IMR-90 (cell line): ENCODE measurements around the gene NPIPB2. TPM values are rescaled to one million over a fixed set of nuclear protein-coding genes. Genes with fewer than 3 reads are reported as not detected.
A peak's percentile ranks its signal among the peaks of the same experiment; 100 is the strongest.

ENCODE experiments used
- ATAC-seq: fragments of 200-7000 bp; cut with Tn5 transposase; 2 replicates; pipeline ENCODE4 v1.9.1; 2020; ENCODE audit warnings: low read depth, mild to moderate bottlenecking, moderate library complexity
- BruUV-seq: library from RNA; stranded (reverse); fragments of 400-500 nt; replicated peaks from 2 replicates; lab custom pipeline; 2021; lab: Mats Ljungman, UMichigan
- CTCF ChIA-PET: fragments of 300-600 bp; formaldehyde crosslinking; extraction: SDS; loops from one replicate; lab custom pipeline; 2021; ENCODE audit warnings: antibody characterized with exemption; lab: Yijun Ruan, JAX
- POLR2A ChIA-PET: fragments of 300-600 bp; sonication (Branson Sonifier 250); formaldehyde crosslinking; loops from one replicate; lab custom pipeline; 2022; ENCODE audit warnings: antibody characterized with exemption; ENCODE audit not compliant: unreplicated experiment; lab: Charles Lee
- DNase-seq: peaks from one replicate; pipeline ENCODE4 v3.0.0; 2013
- H2AFZ ChIP-seq: replicated peaks from 2 replicates; pipeline ENCODE3; 2013; ENCODE audit warnings: low read length, mild to moderate bottlenecking; ENCODE audit not compliant: poor library complexity
- H2AK5ac ChIP-seq: 2 replicates; pipeline ENCODE4 v1.6.1; 2013; ENCODE audit warnings: low read depth, low read length, inconsistent platforms
- H2AK9ac ChIP-seq: replicated peaks from 2 replicates; pipeline ENCODE3; 2013; ENCODE audit warnings: mild to moderate bottlenecking, low read depth, low read length, moderate library complexity; ENCODE audit not compliant: poor library complexity
- H2BK120ac ChIP-seq: 2 replicates; pipeline ENCODE4 v1.6.1; 2013; ENCODE audit warnings: low read depth, low read length, inconsistent platforms
- H2BK15ac ChIP-seq: 3 replicates; pipeline ENCODE4 v1.6.1; 2013; ENCODE audit warnings: low read depth, low read length, inconsistent platforms
- H2BK20ac ChIP-seq: 2 replicates; pipeline ENCODE4 v1.6.1; 2013; ENCODE audit warnings: low read depth, mild to moderate bottlenecking, inconsistent platforms, low read length, moderate library complexity
- H2BK5ac ChIP-seq: 2 replicates; pipeline ENCODE4 v1.6.1; 2013; ENCODE audit warnings: mild to moderate bottlenecking, low read depth, low read length, inconsistent platforms; ENCODE audit not compliant: poor library complexity, severe bottlenecking
- H3K14ac ChIP-seq: replicated peaks from 2 replicates; pipeline ENCODE4 v1.6.1; 2013; ENCODE audit warnings: low read depth, low read length, inconsistent platforms
- H3K18ac ChIP-seq: 2 replicates; pipeline ENCODE4 v1.6.1; 2013; ENCODE audit warnings: low read depth, low read length, control low read depth
- H3K23ac ChIP-seq: 2 replicates; pipeline ENCODE4 v1.6.1; 2013; ENCODE audit warnings: low read depth, low read length, inconsistent platforms
- H3K27ac ChIP-seq: 2 replicates; pipeline ENCODE4 v1.5.1; 2013; ENCODE audit warnings: mild to moderate bottlenecking, control low read depth, low read length; ENCODE audit not compliant: insufficient read depth
- H3K27me3 ChIP-seq: 2 replicates; pipeline ENCODE4 v1.6.1; 2013; ENCODE audit warnings: low read length; ENCODE audit not compliant: control insufficient read depth, insufficient read depth
- H3K36me3 ChIP-seq: 2 replicates; pipeline ENCODE4 v1.6.1; 2013; ENCODE audit warnings: low read length, mixed read lengths; ENCODE audit not compliant: control insufficient read depth, insufficient read depth
- H3K4ac ChIP-seq: 2 replicates; pipeline ENCODE4 v1.6.1; 2013; ENCODE audit warnings: low read depth, low read length, inconsistent platforms
- H3K4me1 ChIP-seq: 2 replicates; pipeline ENCODE4 v1.6.1; 2013; ENCODE audit warnings: low read length, mixed read lengths; ENCODE audit not compliant: control insufficient read depth, insufficient read depth
- H3K4me2 ChIP-seq: 2 replicates; pipeline ENCODE4 v1.6.1; 2013; ENCODE audit warnings: low read depth, mild to moderate bottlenecking, control low read depth, low read length, moderate library complexity
- H3K4me3 ChIP-seq: 2 replicates; pipeline ENCODE4 v1.5.1; 2013; ENCODE audit warnings: low read depth, mild to moderate bottlenecking, control low read depth, low read length, moderate library complexity; ENCODE audit not compliant: insufficient read depth
- H3K56ac ChIP-seq: 2 replicates; pipeline ENCODE4 v1.6.1; 2013; ENCODE audit warnings: low read length, inconsistent platforms; ENCODE audit not compliant: insufficient read depth; ENCODE audit errors: extremely low read depth
- H3K79me1 ChIP-seq, 2 experiments: 2 replicates each; pipeline ENCODE4 v1.6.1; 2013; ENCODE audit warnings: low read length in 2 of 2, inconsistent platforms in 1 of 2, low read depth in 1 of 2
- H3K9ac ChIP-seq: 2 replicates; pipeline ENCODE4 v1.6.1; 2013; ENCODE audit warnings: low read depth, low read length, control low read depth
- H3K9me1 ChIP-seq: 2 replicates; pipeline ENCODE4 v1.6.1; 2013; ENCODE audit warnings: low read length, inconsistent platforms; ENCODE audit not compliant: insufficient read depth
- H3K9me3 ChIP-seq: 2 replicates; pipeline ENCODE4 v1.6.1; 2013; ENCODE audit warnings: low read length; ENCODE audit not compliant: control insufficient read depth, insufficient read depth
- H4K20me1 ChIP-seq: 2 replicates; pipeline ENCODE4 v1.6.1; 2013; ENCODE audit warnings: low read length, inconsistent platforms; ENCODE audit not compliant: insufficient read depth
- H4K5ac ChIP-seq: 2 replicates; pipeline ENCODE4 v1.6.1; 2013; ENCODE audit warnings: mild to moderate bottlenecking, low read depth, low read length, control low read depth
- H4K8ac ChIP-seq, 2 experiments: 2 replicates each; pipeline ENCODE4 v1.6.1; 2013; ENCODE audit warnings: low read depth in 2 of 2, low read length in 2 of 2, control low read depth in 1 of 2, inconsistent platforms in 1 of 2
- H4K91ac ChIP-seq: 2 replicates; pipeline ENCODE4 v1.6.1; 2013; ENCODE audit warnings: low read depth, low read length, inconsistent platforms; ENCODE audit not compliant: insufficient read depth
- RFX5 ChIP-seq: IDR thresholded peaks from 2 replicates; pipeline ENCODE4 v1.8.0; 2012; ENCODE audit warnings: low read depth, mild to moderate bottlenecking, low read length, moderate library complexity
- WGBS, 2 experiments: methylation state at CpG; one replicate each; pipeline versions ENCODE4 v1.1.5 to v1.1.7; 2013; ENCODE audit warnings: missing lambda C conversion rate in 2 of 2; ENCODE audit not compliant: insufficient read length in 1 of 2; ENCODE audit errors: extremely low coverage in 2 of 2; 5-methylcytosine and 5-hydroxymethylcytosine counted together
- dilution Hi-C: fragments of 300-500 bp; cut with HindIII; formaldehyde crosslinking; loops from one replicate; pipeline ENCODE4 v1.14.3; 2018; ENCODE audit warnings: low sequenced_read_pairs; ENCODE audit not compliant: unreplicated experiment
- in situ Hi-C: fragments of 300-500 bp; cut with MboI; formaldehyde crosslinking; loops from 3 replicates; pipeline ENCODE4 v1.14.3; 2019; ENCODE audit warnings: low sequenced_read_pairs, inconsistent platforms, mixed read lengths
- intact Hi-C: fragments of 100-400 bp; cut with micrococcal nuclease; formaldehyde crosslinking; loops from 2 replicates; pipeline ENCODE4 v1.10.0; 2022
- polyA plus RNA-seq, 3 experiments: library from polyadenylated mRNA; depleted of rRNA; stranded (reverse); fragments of >200 nt; gene quantifications; 2 replicates each; pipeline ENCODE4 v1.2.3, GENCODE V29; 2012; ENCODE audit warnings: low replicate concordance in 1 of 3
- total RNA-seq: library from RNA; depleted of rRNA; stranded (reverse); fragments of >200 nt; gene quantifications from 2 replicates; pipeline ENCODE4 v1.2.3, GENCODE V29; 2012
- TF ChIP-seq, protein P1 (sequence below): conservative IDR thresholded peaks from 2 replicates; pipeline ENCODE4 v1.5.1; 2012; ENCODE audit warnings: mild to moderate bottlenecking, low read depth, low read length, improper control_type of control experiment

Gene NPIPB2
- total and polyA plus RNA-seq, 2 of the 4 experiments (the other 2 are of a cell fraction): 2.2 to 7.7 TPM

- Histone ChIP-seq H3K4me3 (no peak overlapping the region), H4K91ac (no peak overlapping the region)
- ATAC-seq: no peak
These were observed 55.0 kb downstream of the NPIPB2 start for GRCh38 chr16:11886881-11887280.

More at GRCh38 chr16:11886881-11887280, 55.0 kb downstream of the NPIPB2 start:
- no peak overlapping the region for H3K18ac ChIP-seq
- no peaks in the 10 kb centered on the region for H3K9me1 ChIP-seq
- H3K27ac ChIP-seq: no peak overlapping the region
- peak overlapping the region; percentile 45 for H2BK5ac ChIP-seq
- H2AFZ ChIP-seq: no peak overlapping the region
- no peak overlapping the region for H2AK5ac ChIP-seq
- H3K4ac ChIP-seq: no peak overlapping the region
- H2BK20ac ChIP-seq: no peak overlapping the region
- CTCF ChIA-PET: no interaction called here
- POLR2A ChIA-PET: no interaction called here
- no peak overlapping the region for H2BK15ac ChIP-seq
- TF ChIP-seq, protein P1, sequence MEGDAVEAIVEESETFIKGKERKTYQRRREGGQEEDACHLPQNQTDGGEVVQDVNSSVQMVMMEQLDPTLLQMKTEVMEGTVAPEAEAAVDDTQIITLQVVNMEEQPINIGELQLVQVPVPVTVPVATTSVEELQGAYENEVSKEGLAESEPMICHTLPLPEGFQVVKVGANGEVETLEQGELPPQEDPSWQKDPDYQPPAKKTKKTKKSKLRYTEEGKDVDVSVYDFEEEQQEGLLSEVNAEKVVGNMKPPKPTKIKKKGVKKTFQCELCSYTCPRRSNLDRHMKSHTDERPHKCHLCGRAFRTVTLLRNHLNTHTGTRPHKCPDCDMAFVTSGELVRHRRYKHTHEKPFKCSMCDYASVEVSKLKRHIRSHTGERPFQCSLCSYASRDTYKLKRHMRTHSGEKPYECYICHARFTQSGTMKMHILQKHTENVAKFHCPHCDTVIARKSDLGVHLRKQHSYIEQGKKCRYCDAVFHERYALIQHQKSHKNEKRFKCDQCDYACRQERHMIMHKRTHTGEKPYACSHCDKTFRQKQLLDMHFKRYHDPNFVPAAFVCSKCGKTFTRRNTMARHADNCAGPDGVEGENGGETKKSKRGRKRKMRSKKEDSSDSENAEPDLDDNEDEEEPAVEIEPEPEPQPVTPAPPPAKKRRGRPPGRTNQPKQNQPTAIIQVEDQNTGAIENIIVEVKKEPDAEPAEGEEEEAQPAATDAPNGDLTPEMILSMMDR: no peak
- no peak for TF ChIP-seq RFX5
- no peaks in the 10 kb centered on the region for H3K4me1 ChIP-seq
- intact Hi-C loops: no loop called here
- DNase-seq: no peak
- H4K20me1 ChIP-seq: no peaks in the 10 kb centered on the region
- H4K5ac ChIP-seq: no peak overlapping the region
- no peak overlapping the region for H2BK120ac ChIP-seq
- no peak overlapping the region for H3K14ac ChIP-seq
- dilution Hi-C loops: no loop called here
- no TSS peak for BruUV-seq
- H3K56ac ChIP-seq: no peak overlapping the region
- H3K79me1 ChIP-seq: peaks cover 7 to 16% of the 10 kb centered on the region in 2 experiments; a peak in 3 of 4 replicates
- no peaks in the 10 kb centered on the region for H3K9me3 ChIP-seq
- no peaks in the 10 kb centered on the region for H3K27me3 ChIP-seq
- in situ Hi-C loops: no loop called here
- H3K4me2 ChIP-seq: no peak overlapping the region
- H3K23ac ChIP-seq: no peak overlapping the region
- peaks cover 37% of the 10 kb centered on the region for H3K36me3 ChIP-seq
- H3K9ac ChIP-seq: no peak overlapping the region
- no peak overlapping the region for H2AK9ac ChIP-seq
- 86% methylated on average over 1 of the region's 6 CpGs; no CpG with 5 or more reads in 1 of the 2 experiments for WGBS, 2 experiments
- no peak overlapping the region for H4K8ac ChIP-seq
